Keratinocyte (primary cell): ENCODE results near the gene JPT1. TPM values are rescaled to one million over a fixed set of nuclear protein-coding genes. Genes with fewer than 3 reads are reported as not detected.
A peak's percentile ranks its signal among the peaks of the same experiment; 100 is the strongest.

Experiments
- DNase-seq: peaks from one replicate; pipeline ENCODE4 v3.0.0-alpha.2; 2011; ENCODE audit warnings: low read depth, missing footprints, low spot score
- FAIRE-seq: peaks from 2 replicates; lab custom pipeline; 2011; peaks lifted over from hg19 to GRCh38; lab: Jason Lieb, UNC
- H2AFZ ChIP-seq: 2 replicates; pipeline ENCODE4 v1.6.0; 2012; ENCODE audit warnings: low read length, control low read depth, inconsistent platforms; ENCODE audit not compliant: control insufficient read depth
- H3K27ac ChIP-seq: 2 replicates; pipeline ENCODE4 v1.5.1; 2011; ENCODE audit warnings: low read length; ENCODE audit not compliant: control insufficient read depth, insufficient read depth
- H3K27me3 ChIP-seq: 3 replicates; pipeline ENCODE4 v1.6.0; 2011; ENCODE audit warnings: low read length; ENCODE audit not compliant: control insufficient read depth, insufficient read depth; ENCODE audit errors: extremely low read depth
- H3K36me3 ChIP-seq, 2 experiments: 2 replicates in 1 of 2; 3 replicates in 1 of 2; pipeline ENCODE4 v1.5.1; 2011; ENCODE audit warnings: low read length in 2 of 2, mild to moderate bottlenecking in 1 of 2; ENCODE audit not compliant: control insufficient read depth in 2 of 2, insufficient read depth in 2 of 2; ENCODE audit errors: extremely low read depth in 1 of 2
- H3K4me1 ChIP-seq: 3 replicates; pipeline ENCODE4 v1.5.1; 2011; ENCODE audit warnings: low read length; ENCODE audit not compliant: control insufficient read depth, insufficient read depth; ENCODE audit errors: extremely low read depth
- H3K4me2 ChIP-seq: 3 replicates; pipeline ENCODE4 v1.6.0; 2011; ENCODE audit warnings: low read depth, low read length; ENCODE audit not compliant: control insufficient read depth, insufficient read depth; ENCODE audit errors: extremely low read depth
- H3K4me3 ChIP-seq, 3 experiments: fragments of 200-600 bp in 1 of 3; sonication (generic) in 1 of 3; 2 replicates in 2 of 3; 3 replicates in 1 of 3; pipeline ENCODE4 v1.5.1; 2011 to 2016; ENCODE audit warnings: low read length in 3 of 3, mild to moderate bottlenecking in 3 of 3, control low read depth in 2 of 3, inconsistent platforms in 1 of 3, low read depth in 1 of 3, mixed read lengths in 1 of 3, mixed run types in 1 of 3, moderate library complexity in 1 of 3; ENCODE audit not compliant: control insufficient read depth in 2 of 3, insufficient read depth in 2 of 3; ENCODE audit errors: extremely low read depth in 1 of 3
- H3K79me2 ChIP-seq: 2 replicates; pipeline ENCODE4 v1.6.0; 2012; ENCODE audit warnings: low read length; ENCODE audit not compliant: control insufficient read depth, insufficient read depth
- H3K9ac ChIP-seq: 3 replicates; pipeline ENCODE4 v1.6.0; 2011; ENCODE audit warnings: low read length; ENCODE audit not compliant: control insufficient read depth, insufficient read depth; ENCODE audit errors: extremely low read depth
- H3K9me1 ChIP-seq: 3 replicates; pipeline ENCODE4 v1.6.0; 2011; ENCODE audit warnings: low read length; ENCODE audit not compliant: control insufficient read depth, insufficient read depth; ENCODE audit errors: extremely low read depth
- H3K9me3 ChIP-seq: 2 replicates; pipeline ENCODE4 v1.5.1; 2012; ENCODE audit warnings: low read depth, low read length; ENCODE audit not compliant: control insufficient read depth
- H4K20me1 ChIP-seq: 3 replicates; pipeline ENCODE4 v1.6.0; 2011; ENCODE audit warnings: low read length; ENCODE audit not compliant: control insufficient read depth, insufficient read depth; ENCODE audit errors: extremely low read depth
- CTCF ChIP-seq, 3 experiments: IDR thresholded peaks in 1 of 3; conservative IDR thresholded peaks in 1 of 3; optimal IDR thresholded peaks in 1 of 3; 2 replicates in 2 of 3; 3 replicates in 1 of 3; pipeline versions ENCODE3 to v1.5.1; 2011; ENCODE audit warnings: low read length in 3 of 3, mild to moderate bottlenecking in 3 of 3, moderate library complexity in 2 of 3, control low read depth in 1 of 3, inconsistent platforms in 1 of 3; ENCODE audit not compliant: insufficient read depth in 2 of 3; ENCODE audit errors: extremely low read depth in 1 of 3
- EZH2 ChIP-seq: IDR thresholded peaks from one replicate; pipeline ENCODE4 v1.6.1; 2012; ENCODE audit warnings: inconsistent platforms, mild to moderate bottlenecking, low read length, moderate library complexity
- dilution Hi-C: fragments of 300-500 bp; cut with MboI; formaldehyde crosslinking; loops from one replicate; pipeline ENCODE4 v1.7.0; 2020; ENCODE audit warnings: low sequenced_read_pairs; ENCODE audit not compliant: extremely low pct_ligation_motif_present
- polyA plus RNA-seq, 5 experiments: library from polyadenylated mRNA; depleted of rRNA in 3 of 5; stranded (reverse) in 3 of 5; stranded (forward) in 1 of 5; unstranded in 1 of 5; fragments of >200 nt; gene quantifications; 1 replicate in 1 of 5; 2 replicates in 3 of 5; 3 replicates in 1 of 5; pipeline versions ENCODE4 v1.2.1 to v1.2.3, GENCODE V29; 2011 to 2012; ENCODE audit warnings: missing spikeins in 2 of 5, low read depth in 1 of 5, low replicate concordance in 1 of 5

JPT1 gene
- polyA plus RNA-seq, 1 donor (not counting 4 experiments of a cell fraction or from before 2014, with no cell fraction given) = 142 TPM

GRCh38 chr17:75131278-75132017 is 22.9 kb downstream of the JPT1 start, which contains the start of gene NT5C:
TSS of gene NT5C (minus strand) at chr17:75131742. CDS start at chr17:75131707, 35 bp downstream.
- Histone ChIP-seq H3K9me3 (no peaks in the 10 kb centered on the region), H2AFZ (peak within 1 kb of the TSS; percentile 82), H3K4me3 (peak within 1 kb of the TSS; percentile 61 to 81 (median 72)), H3K4me1 (peaks cover 14% of the 10 kb centered on the region), H3K36me3 (peaks cover 15 to 24% of the 10 kb centered on the region in 2 experiments), H3K4me2 (peak within 1 kb of the TSS; percentile 77), H3K27me3 (no peaks in the 10 kb centered on the region), H3K79me2 (peaks cover 7% of the 10 kb centered on the region), H3K9me1 (no peaks in the 10 kb centered on the region), H4K20me1 (no peaks in the 10 kb centered on the region), H3K27ac (peak within 1 kb of the TSS; percentile 79), H3K9ac (peak within 1 kb of the TSS; percentile 86)
- dilution Hi-C loops = no loop called here
- FAIRE-seq (no peak), DNase-seq (no peak)
- TF ChIP-seq CTCF (optimal IDR thresholded peaks at IDR 0.05 in 1 of 3, IDR thresholded peaks at IDR 0.05 in 1 of 3, conservative IDR thresholded peaks at IDR 0.05 in 1 of 3; ENCODE audit: extremely low read depth in 1 of 3, insufficient read depth in 2 of 3, low read length in 3 of 3) (peak; percentile 40 to 81 (median 58)), EZH2 (no peak)

- Histone ChIP-seq H3K4me2 (peak overlapping the region; percentile 77), H3K27ac (peak overlapping the region; percentile 79), H3K9ac (peak overlapping the region; percentile 86), H3K4me1 (peaks cover 14% of the 10 kb centered on the region), H3K79me2 (peaks cover 7% of the 10 kb centered on the region), H2AFZ (no peak overlapping the region), H3K9me3 (no peaks in the 10 kb centered on the region), H3K4me3 (peak overlapping the region; percentile 61 to 81 (median 72)), H3K9me1 (no peaks in the 10 kb centered on the region), H4K20me1 (no peaks in the 10 kb centered on the region), H3K27me3 (no peaks in the 10 kb centered on the region), H3K36me3 (peaks cover 15 to 24% of the 10 kb centered on the region in 2 experiments)
- FAIRE-seq (no peak), DNase-seq (no peak)
- dilution Hi-C loops = no loop called here
- TF ChIP-seq CTCF (optimal IDR thresholded peaks at IDR 0.05 in 1 of 3, IDR thresholded peaks at IDR 0.05 in 1 of 3, conservative IDR thresholded peaks at IDR 0.05 in 1 of 3; ENCODE audit: extremely low read depth in 1 of 3, insufficient read depth in 2 of 3, low read length in 3 of 3) (peak; percentile 56 to 69 (median 56)), EZH2 (no peak)
Observed at GRCh38 chr17:75130632-75131277, 23.6 kb downstream of the JPT1 start.
